ENCODE measurements around the gene FRG2.
"Not testable (repeated sequence)": the region's sequence is repeated elsewhere in the genome, so short reads cannot be mapped to it uniquely, and the experiment has no call there.

FRG2 gene

GRCh38 chr4:190027156-190027555 lies at the start of gene FRG2:
TSS of gene FRG2 (minus strand) at chr4:190027256. CDS start at chr4:190027204, 52 bp downstream.
- not testable (repeated sequence) for DNase-seq (ENCODE audit: low read depth in 2 of 3, low spot score in 2 of 3)

- DNase-seq (ENCODE audit: low read depth in 2 of 3, low spot score in 2 of 3) = not testable (repeated sequence)
These were observed 41.3 kb upstream of the FRG2 start for GRCh38 chr4:190068351-190068750.

- not testable (repeated sequence) for DNase-seq (ENCODE audit: low read depth in 2 of 3, low spot score in 2 of 3)
These were observed 37.7 kb upstream of the FRG2 start for GRCh38 chr4:190064805-190065204.

- DNase-seq (ENCODE audit: low read depth in 2 of 3, low spot score in 2 of 3) = not testable (repeated sequence)
These were observed 37.3 kb upstream of the FRG2 start, which contains the start of gene DBET for GRCh38 chr4:190064342-190064741. TSS of gene DBET (plus strand) at chr4:190064502.

GRCh38 chr4:190058997-190059396 lies 31.9 kb upstream of the FRG2 start:
- DNase-seq (ENCODE audit: low read depth in 2 of 3, low spot score in 2 of 3) = not testable (repeated sequence)

- not testable (repeated sequence) for DNase-seq (ENCODE audit: low read depth in 2 of 3, low spot score in 2 of 3)
These were observed 22.6 kb upstream of the FRG2 start for GRCh38 chr4:190049378-190050239.

- DNase-seq (ENCODE audit: low read depth in 2 of 3, low spot score in 2 of 3) = not testable (repeated sequence)
These were observed 20.6 kb upstream of the FRG2 start for GRCh38 chr4:190047627-190048026.

- not testable (repeated sequence) for DNase-seq (ENCODE audit: low read depth in 2 of 3, low spot score in 2 of 3)
These were observed 13.8 kb upstream of the FRG2 start for GRCh38 chr4:190040873-190041272.

GRCh38 chr4:190037704-190038388 lies 10.8 kb upstream of the FRG2 start:
- DNase-seq (ENCODE audit: low read depth in 2 of 3, low spot score in 2 of 3) = not testable (repeated sequence)

- not testable (repeated sequence) for DNase-seq (ENCODE audit: low read depth in 2 of 3, low spot score in 2 of 3)
These were observed 4.2 kb upstream of the FRG2 start for GRCh38 chr4:190031264-190031663.

- DNase-seq (ENCODE audit: low read depth in 2 of 3, low spot score in 2 of 3) = not testable (repeated sequence)
These were observed 4.3 kb downstream of the FRG2 start for GRCh38 chr4:190022614-190023281.

GRCh38 chr4:190021973-190022372 lies 5.1 kb downstream of the FRG2 start:
- DNase-seq (ENCODE audit: low read depth in 2 of 3, low spot score in 2 of 3) = not testable (repeated sequence)

GRCh38 chr4:190020790-190021717 lies 6.0 kb downstream of the FRG2 start:
- DNase-seq (ENCODE audit: low read depth in 2 of 3, low spot score in 2 of 3) = no peak

- DNase-seq (ENCODE audit: low read depth in 2 of 3, low spot score in 2 of 3) = not testable (repeated sequence)
These were observed 7.1 kb downstream of the FRG2 start for GRCh38 chr4:190019859-190020463.

GRCh38 chr4:190019023-190019858 lies 7.8 kb downstream of the FRG2 start:
- no peak for DNase-seq (ENCODE audit: low read depth in 2 of 3, low spot score in 2 of 3)

GRCh38 chr4:190018201-190018920 lies 8.7 kb downstream of the FRG2 start:
- no peak for DNase-seq (ENCODE audit: low read depth in 2 of 3, low spot score in 2 of 3)

- DNase-seq (ENCODE audit: low read depth in 2 of 3, low spot score in 2 of 3) = no peak
These were observed 9.5 kb downstream of the FRG2 start for GRCh38 chr4:190017357-190018200.

Measured in activated CD8-positive, alpha-beta memory T cell treated with anti-CD3 and anti-CD28 coated beads for 48 hours (primary cell).